ENCODE results near the gene HOXA10. TPM values are rescaled to one million over a fixed set of nuclear protein-coding genes. Genes with fewer than 3 reads are reported as not detected.
A peak's percentile ranks its signal among the peaks of the same experiment; 100 is the strongest.

The HOXA10 gene
- total RNA-seq, 8 experiments from 2014 or later = 0.05 to 57.7 (median 2.6) TPM; not detected in 1

DNA sequence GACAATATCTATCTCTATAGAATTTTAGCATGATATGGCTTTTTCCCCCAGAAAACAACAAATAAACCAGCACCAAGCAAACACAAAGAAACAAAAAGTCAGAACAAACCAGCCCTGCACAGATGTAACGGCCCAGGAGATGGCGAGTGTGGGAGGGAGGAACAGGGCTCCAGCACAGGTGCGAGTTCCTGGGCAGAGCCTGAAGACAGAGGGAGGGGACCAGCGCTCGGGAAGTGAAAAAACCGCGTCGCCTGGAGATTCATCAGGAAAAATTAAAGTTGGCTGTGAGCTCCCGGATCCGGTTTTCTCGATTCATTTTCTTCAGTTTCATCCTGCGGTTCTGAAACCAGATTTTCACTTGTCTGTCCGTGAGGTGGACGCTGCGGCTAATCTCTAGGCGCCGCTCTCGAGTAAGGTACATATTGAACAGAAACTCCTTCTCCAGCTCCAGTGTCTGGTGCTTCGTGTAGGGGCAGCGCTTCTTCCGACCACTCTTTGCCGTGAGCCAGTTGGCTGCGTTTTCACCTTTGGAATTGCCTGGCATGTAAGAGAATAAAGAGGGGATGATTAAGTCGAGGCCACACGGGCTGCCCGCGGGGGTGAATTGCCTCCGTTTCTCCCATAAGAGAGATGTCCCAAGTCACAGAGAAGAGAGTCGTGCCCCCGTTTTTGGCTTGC is 2.3 kb downstream of the HOXA10 start:
- no peak for ATAC-seq (replicated peaks in 6 of 8)
- no peak overlapping the region for H3K27ac ChIP-seq
- H3K4me3 ChIP-seq = no peak overlapping the region
- in situ Hi-C loops (cut with MboI; ENCODE audit: low pct_unique_long_range_greater_than_20kb in 2 of 9, low sequenced_read_pairs in 9 of 9, unreplicated experiment in 9 of 9) = loop anchor here in 6 of 9 experiments (10.0 to 25.0 kb wide), 4 partner anchors 784 to 1309 kb away; no protein-coding TSS in a partner anchor
- H3K4me1 ChIP-seq (replicated peaks in 1 of 2) = peaks cover 0 to 6% of the 10 kb centered on the region in 2 donors
- 0 to 40% (median 4%) methylated on average over 2 to 28 of the region's 30 CpGs for WGBS, 10 experiments

DNA sequence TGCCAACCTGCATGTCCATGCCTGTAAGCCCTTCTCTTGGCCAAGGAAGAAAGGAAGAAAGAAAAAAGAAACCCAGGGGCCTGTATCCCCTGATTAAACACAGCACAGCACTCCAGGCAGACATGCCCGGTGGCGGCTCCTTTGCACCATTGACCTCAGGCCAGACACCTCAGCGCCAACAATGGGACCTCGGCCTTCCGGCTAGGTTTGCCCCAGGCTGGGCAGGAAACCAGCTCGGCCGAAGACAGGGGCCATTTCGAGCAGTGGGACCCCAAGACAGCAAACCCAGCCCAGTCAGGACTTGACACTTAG is 2.8 kb downstream of the HOXA10 start:
- ATAC-seq (replicated peaks in 6 of 8) = no peak
- no peak overlapping the region for H3K27ac ChIP-seq
- no peak overlapping the region for H3K4me3 ChIP-seq
- H3K4me1 ChIP-seq (replicated peaks in 1 of 2) = peaks cover 0 to 10% of the 10 kb centered on the region in 2 donors
- WGBS, 10 experiments = 0 to 20% (median 4%) methylated on average over 1 to 4 of the region's 8 CpGs; no CpG with 5 or more reads in 3 of the 10 experiments
- in situ Hi-C loops (cut with MboI; ENCODE audit: low pct_unique_long_range_greater_than_20kb in 2 of 9, low sequenced_read_pairs in 9 of 9, unreplicated experiment in 9 of 9) = loop anchor here in 6 of 9 experiments (10.0 to 25.0 kb wide), 4 partner anchors 784 to 1309 kb away; no protein-coding TSS in a partner anchor

DNA sequence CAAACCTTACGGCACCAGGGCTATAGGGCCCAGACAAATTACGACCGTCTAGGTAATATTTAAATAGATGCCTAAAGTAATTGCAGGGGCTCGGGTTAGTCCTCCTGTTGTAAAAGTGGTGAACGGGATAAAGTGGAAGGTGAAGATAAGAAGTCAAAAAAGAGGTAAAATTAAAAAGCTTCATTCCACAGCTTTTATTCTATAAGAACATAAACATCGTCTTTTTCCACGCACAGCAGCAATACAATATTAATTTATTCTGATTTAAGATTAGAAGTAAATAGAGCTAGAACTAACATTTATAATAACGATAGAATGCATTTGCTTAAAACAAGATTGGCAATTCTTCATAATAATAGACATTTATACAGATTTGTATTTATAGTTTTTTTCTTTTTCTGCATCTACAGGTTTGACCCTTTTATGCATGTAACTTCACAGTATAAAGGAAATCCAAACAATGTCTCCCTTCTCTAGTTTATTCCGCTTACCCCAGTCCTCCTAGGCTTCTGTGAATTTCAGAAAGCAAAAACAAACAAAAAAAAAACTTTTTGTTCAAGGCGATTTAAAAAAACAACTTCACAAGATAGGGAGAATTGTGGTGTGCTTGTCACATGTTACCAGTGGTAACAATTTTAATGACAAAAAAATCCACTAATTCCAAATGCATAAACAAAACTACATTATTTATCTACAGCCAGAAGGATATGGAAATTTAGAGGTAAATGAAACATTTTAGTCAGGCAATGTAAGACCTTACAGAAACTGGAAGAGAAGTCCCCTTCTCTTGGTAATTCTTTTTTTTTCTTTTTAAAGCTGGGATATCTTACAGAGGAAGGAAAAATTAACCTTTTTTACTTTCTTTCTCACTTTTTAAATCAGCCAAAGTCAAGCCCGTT is 3.4 kb downstream of the HOXA10 start:
- Histone ChIP-seq H3K27ac (no peak overlapping the region), H3K4me3 (no peak overlapping the region), H3K4me1 (replicated peaks in 1 of 2) (peaks cover 3 to 11% of the 10 kb centered on the region in 2 donors)
- in situ Hi-C loops (cut with MboI; ENCODE audit: low pct_unique_long_range_greater_than_20kb in 2 of 9, low sequenced_read_pairs in 9 of 9, unreplicated experiment in 9 of 9) = loop anchor here in 6 of 9 experiments (10.0 to 25.0 kb wide), 4 partner anchors 783 to 1308 kb away; no protein-coding TSS in a partner anchor
- ATAC-seq (replicated peaks in 6 of 8) = no peak
- 0 to 64% (median 14%) methylated on average over 5 to 11 of the region's 11 CpGs for WGBS, 10 experiments

DNA sequence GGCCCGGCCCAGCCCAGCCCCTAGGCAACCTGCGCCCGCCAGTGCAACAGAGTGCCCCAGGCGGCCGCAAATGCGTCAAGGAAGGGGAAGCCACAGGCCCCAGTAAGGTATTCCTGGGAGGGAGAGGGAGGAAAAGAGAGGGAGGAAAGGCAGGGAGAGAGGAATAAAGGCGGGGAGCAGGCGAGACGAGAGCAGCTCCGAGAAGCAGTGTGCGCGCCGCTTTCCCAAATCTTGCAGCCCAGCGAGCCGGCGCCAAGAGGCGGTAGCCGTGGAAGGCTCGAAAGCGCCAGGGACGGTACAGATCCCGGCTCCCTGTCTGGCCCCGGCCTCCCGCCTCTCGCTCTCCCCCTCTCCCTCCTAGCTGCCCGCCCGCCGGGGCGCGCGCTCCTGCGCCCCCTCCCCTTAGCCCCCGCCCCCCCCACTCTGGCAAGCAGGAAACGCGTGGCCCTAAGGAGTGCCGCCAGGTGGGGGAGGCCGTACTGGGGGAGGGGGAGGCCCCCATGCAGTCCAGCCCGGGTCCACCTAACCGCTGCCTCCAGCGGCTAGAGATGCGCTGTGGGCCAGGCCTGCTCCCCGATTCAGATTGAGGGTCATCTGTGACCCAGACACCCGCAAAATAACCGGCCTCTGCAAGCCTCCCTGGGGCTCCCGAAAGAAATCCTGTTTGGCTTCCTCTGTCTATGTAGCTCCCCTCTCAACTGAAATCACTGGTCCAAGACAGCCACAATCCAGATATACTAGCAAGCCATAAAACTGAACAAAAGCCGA is 4.3 kb downstream of the HOXA10 start:
- H3K4me1 ChIP-seq (replicated peaks in 1 of 2) = peaks cover 6 to 11% of the 10 kb centered on the region in 2 donors
- WGBS, 10 experiments = 0 to 40% (median 11%) methylated on average over 1 to 5 of the region's 46 CpGs; no CpG with 5 or more reads in 2 of the 10 experiments
- H3K4me3 ChIP-seq = no peak overlapping the region
- in situ Hi-C loops (cut with MboI; ENCODE audit: low pct_unique_long_range_greater_than_20kb in 2 of 9, low sequenced_read_pairs in 9 of 9, unreplicated experiment in 9 of 9) = loop anchor here in 6 of 9 experiments (10.0 to 25.0 kb wide), 4 partner anchors 783 to 1308 kb away; no protein-coding TSS in a partner anchor
- ATAC-seq (replicated peaks in 6 of 8) = peak in 6 of 8 experiments; percentile 0 to 43 (median 24)
- H3K27ac ChIP-seq = no peak overlapping the region

DNA sequence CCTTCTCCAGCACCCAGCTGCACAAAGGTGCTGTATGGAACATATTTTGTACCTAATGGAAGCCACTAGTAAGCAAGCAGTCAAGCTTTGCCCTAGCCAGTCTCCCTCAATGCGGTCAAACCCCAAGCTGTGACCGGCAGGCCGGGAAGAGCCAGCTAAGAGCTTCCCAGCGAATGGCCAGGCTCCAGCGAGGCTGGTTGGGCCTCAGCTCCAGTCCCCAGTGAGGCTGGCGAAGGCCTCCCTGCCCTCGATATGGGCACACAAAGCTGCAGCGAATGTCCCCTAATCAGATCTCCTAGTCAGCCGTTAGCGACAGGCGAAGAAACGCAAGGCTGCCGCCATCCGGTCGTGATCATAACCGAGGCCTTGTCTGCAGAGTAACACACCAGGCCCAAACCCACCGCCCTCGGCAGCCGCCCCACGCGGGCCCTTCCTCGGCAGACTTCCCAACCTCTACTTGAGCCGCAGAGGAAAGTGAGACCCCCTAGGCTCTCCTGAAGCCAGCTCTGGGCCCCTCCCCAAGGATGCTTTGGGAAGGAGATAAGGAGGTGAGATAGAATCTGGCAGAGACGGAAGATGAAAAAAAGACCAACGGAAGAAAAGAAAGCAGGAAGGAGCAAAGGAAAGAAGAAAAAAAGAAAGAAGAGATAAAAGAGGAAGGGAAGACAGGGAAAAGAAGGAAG is 5.7 kb downstream of the HOXA10 start:
- Histone ChIP-seq H3K27ac (no peak overlapping the region), H3K4me3 (no peak overlapping the region), H3K4me1 (replicated peaks in 1 of 2) (peaks cover 6 to 11% of the 10 kb centered on the region in 2 donors)
- ATAC-seq (replicated peaks in 6 of 8) = peak in 6 of 8 experiments; percentile 1 to 34 (median 16)
- in situ Hi-C loops (cut with MboI; ENCODE audit: low pct_unique_long_range_greater_than_20kb in 2 of 9, low sequenced_read_pairs in 9 of 9, unreplicated experiment in 9 of 9) = loop anchor here in 5 of 9 experiments (25.0 kb wide), 3 partner anchors 781 to 1306 kb away; no protein-coding TSS in a partner anchor
- 3 to 46% (median 10%) methylated on average over 1 to 20 of the region's 25 CpGs for WGBS, 10 experiments

DNA sequence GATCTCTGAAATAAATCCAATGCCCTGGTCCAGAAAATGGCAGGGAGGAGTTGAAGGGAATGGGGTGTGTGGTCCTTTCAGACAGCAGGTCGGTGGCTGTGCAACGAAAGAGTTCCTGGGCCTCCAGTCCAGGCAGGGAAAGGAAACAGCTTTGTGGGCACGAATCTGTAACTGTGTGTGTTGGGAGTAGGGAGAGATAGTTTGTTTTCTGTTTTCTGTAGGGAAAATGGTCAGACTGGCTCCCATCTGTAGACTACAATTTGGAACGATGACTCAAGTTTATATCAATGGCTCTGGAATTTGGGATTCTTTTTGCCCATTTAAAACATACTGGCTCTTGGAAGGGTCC is 6.2 kb downstream of the HOXA10 start:
- in situ Hi-C loops (cut with MboI; ENCODE audit: low pct_unique_long_range_greater_than_20kb in 2 of 9, low sequenced_read_pairs in 9 of 9, unreplicated experiment in 9 of 9) = loop anchor here in 5 of 9 experiments (25.0 kb wide), 3 partner anchors 781 to 1306 kb away; no protein-coding TSS in a partner anchor
- H3K4me3 ChIP-seq = no peak overlapping the region
- peaks cover 6 to 11% of the 10 kb centered on the region in 2 donors for H3K4me1 ChIP-seq (replicated peaks in 1 of 2)
- ATAC-seq (replicated peaks in 6 of 8) = no peak
- H3K27ac ChIP-seq = no peak overlapping the region
- WGBS, 10 experiments = 4 to 41% (median 19%) methylated on average over 1 to 4 of the region's 4 CpGs; no CpG with 5 or more reads in 4 of the 10 experiments

DNA sequence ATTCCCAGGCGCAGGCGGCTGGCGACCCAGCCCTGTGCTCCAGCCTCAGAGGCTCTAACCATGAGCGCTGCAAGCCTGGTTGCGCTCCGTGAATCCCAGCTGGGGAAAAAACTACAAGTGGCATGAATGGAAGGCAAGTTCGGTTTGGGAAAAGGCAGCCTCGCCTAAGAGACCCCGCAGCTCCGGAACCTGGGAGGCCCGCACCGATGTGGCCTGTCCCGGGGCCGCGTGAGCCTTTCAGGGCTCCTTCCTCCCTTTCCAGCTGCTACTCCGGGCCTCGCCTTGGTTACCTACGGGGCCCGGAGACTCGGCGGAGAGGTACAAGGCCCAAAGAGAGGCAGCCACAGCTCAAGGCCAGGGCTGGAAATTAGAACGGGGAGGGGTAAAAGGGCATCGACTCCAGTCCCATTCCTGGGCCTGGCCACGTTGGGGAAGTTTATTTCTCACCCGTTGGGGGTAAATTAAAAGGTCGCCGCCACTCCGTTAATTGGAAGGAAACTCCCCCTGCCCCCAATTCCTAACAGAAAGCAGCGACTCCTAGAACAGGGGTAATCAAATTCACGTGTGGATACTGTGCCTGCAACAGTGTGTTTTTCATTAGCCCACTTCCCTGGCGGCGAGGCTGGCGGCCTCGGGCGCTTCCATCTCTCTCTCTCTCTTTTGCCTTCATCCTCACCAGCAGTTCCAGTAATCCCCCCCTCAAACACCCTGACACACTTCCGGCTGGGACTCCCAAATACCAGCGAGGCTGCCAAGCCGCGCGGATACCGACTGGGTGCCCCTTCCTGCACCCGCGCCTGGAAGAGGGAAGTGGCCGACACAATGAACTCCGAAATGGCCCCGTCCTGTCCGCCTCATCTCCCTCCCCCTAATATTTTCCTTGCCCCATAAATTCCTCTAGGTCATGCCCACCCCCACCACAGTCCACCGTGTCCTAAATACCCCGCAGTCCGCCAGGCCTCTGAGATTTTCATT is 7.3 kb downstream of the HOXA10 start:
- in situ Hi-C loops (cut with MboI; ENCODE audit: low pct_unique_long_range_greater_than_20kb in 2 of 9, low sequenced_read_pairs in 9 of 9, unreplicated experiment in 9 of 9) = loop anchor here in 5 of 9 experiments (25.0 kb wide), 3 partner anchors 780 to 1305 kb away; no protein-coding TSS in a partner anchor
- peaks cover 6 to 11% of the 10 kb centered on the region in 2 donors for H3K4me1 ChIP-seq (replicated peaks in 1 of 2)
- H3K27ac ChIP-seq = no peak overlapping the region
- peak in 2 of 8 experiments; percentile 0 to 1 for ATAC-seq (replicated peaks in 6 of 8)
- H3K4me3 ChIP-seq = no peak overlapping the region
- 0 to 72% (median 12%) methylated on average over 2 to 15 of the region's 50 CpGs; no CpG with 5 or more reads in 2 of the 10 experiments for WGBS, 10 experiments

DNA sequence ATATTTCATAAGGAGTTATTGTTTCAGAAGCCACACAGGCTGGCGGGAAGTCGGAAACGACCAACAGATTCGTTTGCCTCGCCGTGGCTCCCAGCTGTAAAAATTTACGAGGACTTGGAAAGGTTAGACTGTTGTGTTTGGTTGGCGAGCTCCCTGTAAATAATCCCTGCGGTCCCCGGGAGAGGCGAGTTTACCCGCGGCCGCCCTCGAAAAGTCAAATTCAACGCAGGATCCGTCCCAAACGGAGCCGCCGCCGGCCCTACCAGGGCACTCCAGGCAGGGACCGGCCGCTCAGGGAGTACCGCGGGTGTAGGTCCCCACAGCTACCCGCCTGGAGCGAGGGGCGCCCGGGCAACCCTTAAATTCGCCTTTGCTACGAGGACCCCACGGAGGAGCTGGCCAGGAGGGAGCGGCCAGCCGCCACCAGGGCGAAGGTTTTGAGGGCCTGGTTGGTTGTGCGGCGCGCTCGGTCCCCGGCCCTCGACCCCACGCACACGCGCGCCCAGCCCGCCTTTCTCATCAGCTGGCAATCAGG is 8.1 kb downstream of the HOXA10 start:
- 0 to 26% (median 15%) methylated on average over 1 to 12 of the region's 46 CpGs; no CpG with 5 or more reads in 5 of the 10 experiments for WGBS, 10 experiments
- in situ Hi-C loops (cut with MboI; ENCODE audit: low pct_unique_long_range_greater_than_20kb in 2 of 9, low sequenced_read_pairs in 9 of 9, unreplicated experiment in 9 of 9) = loop anchor here in 5 of 9 experiments (25.0 kb wide), 3 partner anchors 779 to 1304 kb away; no protein-coding TSS in a partner anchor
- H3K27ac ChIP-seq = no peak overlapping the region

DNA sequence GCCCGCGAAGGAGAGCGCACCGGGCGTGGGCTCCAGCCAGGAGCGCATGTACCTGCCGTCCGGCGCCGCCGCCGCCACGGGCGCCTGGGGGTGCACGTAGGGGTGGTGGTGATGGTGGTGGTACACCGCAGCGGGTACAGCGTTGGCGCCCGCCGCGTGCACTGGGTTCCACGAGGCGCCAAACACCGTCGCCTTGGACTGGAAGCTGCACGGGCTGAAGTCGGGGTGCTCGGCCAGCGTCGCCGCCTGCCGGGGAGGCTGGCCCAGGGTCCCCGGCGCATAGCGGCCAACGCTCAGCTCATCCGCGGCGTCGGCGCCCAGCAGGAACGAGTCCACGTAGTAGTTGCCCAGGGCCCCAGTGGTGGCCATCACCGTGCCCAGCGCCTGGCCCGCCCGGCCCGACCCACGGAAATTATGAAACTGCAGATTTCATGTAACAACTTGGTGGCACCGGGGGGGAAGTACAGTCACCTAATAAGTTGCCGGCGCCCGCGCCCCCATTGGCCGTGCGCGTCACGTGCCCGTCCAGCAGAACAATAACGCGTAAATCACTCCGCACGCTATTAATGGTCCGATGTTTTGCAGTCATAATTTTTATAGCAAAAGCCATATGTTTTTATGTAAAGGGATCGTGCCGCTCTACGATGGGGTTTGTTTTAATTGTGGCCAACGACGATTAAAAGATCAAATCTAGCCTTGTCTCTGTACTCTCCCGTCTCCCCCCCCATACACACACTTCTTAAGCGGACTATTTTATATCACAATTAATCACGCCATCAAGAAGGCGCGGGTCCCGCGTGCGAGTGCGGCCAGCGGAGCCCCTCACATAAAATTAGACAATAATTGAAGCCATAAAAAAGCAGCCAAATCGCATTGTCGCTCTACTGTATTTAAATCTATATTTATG is 8.8 kb downstream of the HOXA10 start, which contains the start of gene HOXA9:
Gene HOXA9, minus strand, starts transcription at position 449 of the 907 bp plus-strand sequence. Its CDS starts 80 bp downstream, at position 369.
- in situ Hi-C loops (cut with MboI; ENCODE audit: low pct_unique_long_range_greater_than_20kb in 2 of 9, low sequenced_read_pairs in 9 of 9, unreplicated experiment in 9 of 9) = loop anchor here in 5 of 9 experiments (25.0 kb wide), 3 partner anchors 778 to 1303 kb away; no protein-coding TSS in a partner anchor
- 0 to 65% (median 7%) methylated on average over 4 to 24 of the region's 82 CpGs; no CpG with 5 or more reads in 1 of the 10 experiments for WGBS, 10 experiments
- Histone ChIP-seq H3K4me1 (replicated peaks in 1 of 2) (peaks cover 7 to 18% of the 10 kb centered on the region in 2 donors), H3K4me3 (peak within 1 kb of the TSS; percentile 23 to 35 (median 31)), H3K27ac (no peak within 1 kb of the TSS)
- ATAC-seq (replicated peaks in 6 of 8) = peak in 4 of 8 experiments; percentile 1 to 20 (median 14)

More for the DNA sequence above, 8.1 kb downstream of the HOXA10 start:
- H3K4me3 ChIP-seq = peak overlapping the region in 3 of 5 donors; percentile 31 to 35 (median 32)
- peaks cover 6 to 15% of the 10 kb centered on the region in 2 donors for H3K4me1 ChIP-seq (replicated peaks in 1 of 2)
- ATAC-seq (replicated peaks in 6 of 8) = peak in 2 of 8 experiments; percentile 0
